ENCODE data around the gene RCC1.

- no peak for TF ChIP-seq CTCF (IDR thresholded peaks at IDR 0.05)
- TF ChIP-seq POLR2A (IDR thresholded peaks at IDR 0.05): no peak
These were observed 6.3 kb downstream of the RCC1 start for GRCh38 chr1:28512058-28512611.

Measured in adrenal gland (tissue), 5 donors.